T-cell (primary cell): ENCODE results near the gene FBXO2. TPM values are rescaled to one million over a fixed set of nuclear protein-coding genes. Genes with fewer than 3 reads are reported as not detected.

Experiments
- ATAC-seq, 4 experiments: fragments of 200-7000 bp in 3 of 4; fragments of 150-1000 bp in 1 of 4; cut with Tn5 transposase; replicated peaks in 1 of 4; 1 replicate in 3 of 4; 2 replicates in 1 of 4; pipeline ENCODE4 v1.10.0; 2021; ENCODE audit warnings: moderate library complexity in 3 of 4, mild to moderate bottlenecking in 2 of 4, moderate number of reproducible peaks in 1 of 4
- CTCF ChIA-PET, 2 donors: fragments of 300-600 bp; sonication (Branson Sonifier 250); formaldehyde crosslinking; loops; one replicate each; lab custom pipeline; 2022; ENCODE audit warnings: antibody characterized with exemption in 2 of 2; lab: Charles Lee
- POLR2A ChIA-PET, 2 donors: fragments of 300-600 bp; sonication (Branson Sonifier 250); formaldehyde crosslinking; loops; one replicate each; lab custom pipeline; 2022; ENCODE audit warnings: antibody characterized with exemption in 2 of 2; lab: Charles Lee
- DNase-seq, 35 experiments: peaks; one replicate each; pipeline versions ENCODE4 v3.0.0 to v3.0.0-alpha.2; 2013 to 2023
- H3K27ac ChIP-seq: one replicate; pipeline ENCODE4 v1.5.1; 2013; ENCODE audit warnings: low read length
- H3K27me3 ChIP-seq, 2 experiments: replicated peaks in 1 of 2; 1 replicate in 1 of 2; 2 replicates in 1 of 2; pipeline versions ENCODE4 v1.6.1 to v1.7.0; 2013; ENCODE audit warnings: low read length in 1 of 2, mixed read lengths in 1 of 2; ENCODE audit not compliant: control insufficient read depth in 2 of 2, insufficient read depth in 2 of 2; ENCODE audit errors: extremely low read depth in 1 of 2
- H3K36me3 ChIP-seq, 2 donors: 1 replicate in 1 of 2; 2 replicates in 1 of 2; pipeline versions ENCODE4 v1.6.1 to v1.7.0; 2013; ENCODE audit warnings: low read length in 1 of 2; ENCODE audit not compliant: control insufficient read depth in 2 of 2, insufficient read depth in 1 of 2; ENCODE audit errors: extremely low read depth in 1 of 2
- H3K4me1 ChIP-seq, 2 experiments: 1 replicate in 1 of 2; 2 replicates in 1 of 2; pipeline versions ENCODE4 v1.6.1 to v1.7.0; 2013; ENCODE audit warnings: low read length in 2 of 2, mixed read lengths in 1 of 2; ENCODE audit not compliant: insufficient read depth in 2 of 2, control insufficient read depth in 1 of 2; ENCODE audit errors: extremely low read depth in 1 of 2
- H3K4me3 ChIP-seq, 2 donors: 1 replicate in 1 of 2; 2 replicates in 1 of 2; pipeline versions ENCODE4 v1.5.1 to v1.7.0; 2013; ENCODE audit warnings: mild to moderate bottlenecking in 2 of 2, low read length in 1 of 2, moderate library complexity in 1 of 2; ENCODE audit not compliant: control insufficient read depth in 1 of 2; ENCODE audit errors: extremely low read depth in 1 of 2
- H3K9me3 ChIP-seq: 2 replicates; pipeline ENCODE4 v1.7.0; 2013
- H3K27ac Mint-ChIP-seq, 2 donors: one replicate each; pipeline ENCODE4 v1.8.0; 2020 to 2021; ENCODE audit warnings: mild to moderate bottlenecking in 2 of 2, mixed read lengths in 2 of 2
- H3K27me3 Mint-ChIP-seq, 2 donors: one replicate each; pipeline ENCODE4 v1.8.0; 2021 to 2022; ENCODE audit warnings: mixed read lengths in 2 of 2
- H3K36me3 Mint-ChIP-seq: one replicate; pipeline ENCODE4 v1.8.0; 2021; ENCODE audit warnings: mixed read lengths
- H3K4me1 Mint-ChIP-seq, 3 donors: one replicate each; pipeline ENCODE4 v1.8.0; 2020 to 2022; ENCODE audit warnings: mixed read lengths in 3 of 3, mild to moderate bottlenecking in 1 of 3
- H3K4me3 Mint-ChIP-seq, 3 donors: one replicate each; pipeline ENCODE4 v1.8.0; 2020 to 2022; ENCODE audit warnings: mild to moderate bottlenecking in 3 of 3, mixed read lengths in 3 of 3, moderate library complexity in 3 of 3
- H3K9me3 Mint-ChIP-seq, 3 donors: one replicate each; pipeline ENCODE4 v1.8.0; 2020 to 2022; ENCODE audit warnings: mixed read lengths in 3 of 3
- WGBS: methylation state at CpG from one replicate; pipeline ENCODE4 v1.1.5; 2013; ENCODE audit warnings: missing lambda C conversion rate; ENCODE audit not compliant: insufficient coverage; 5-methylcytosine and 5-hydroxymethylcytosine counted together
- total RNA-seq, 35 experiments: library from RNA in 6 of 35; stranded (reverse) in 6 of 35; fragments of 120-200 nt in 1 of 35; gene quantifications; one replicate each; pipeline versions ENCODE4 v1.2.1 to v1.2.4 and lab custom pipeline; 2013 to 2026

FBXO2 gene, protein sequence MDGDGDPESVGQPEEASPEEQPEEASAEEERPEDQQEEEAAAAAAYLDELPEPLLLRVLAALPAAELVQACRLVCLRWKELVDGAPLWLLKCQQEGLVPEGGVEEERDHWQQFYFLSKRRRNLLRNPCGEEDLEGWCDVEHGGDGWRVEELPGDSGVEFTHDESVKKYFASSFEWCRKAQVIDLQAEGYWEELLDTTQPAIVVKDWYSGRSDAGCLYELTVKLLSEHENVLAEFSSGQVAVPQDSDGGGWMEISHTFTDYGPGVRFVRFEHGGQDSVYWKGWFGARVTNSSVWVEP
- total RNA-seq: 1 to 10 TPM; 4.7 to 8.4 (median 6.3) TPM
- 3.0 TPM for total RNA-seq (2013)
- 0.76 to 7.8 (median 4.0) reads per million in 29 experiments for total RNA-seq (lab: John Stamatoyannopoulos, UW)

DNA sequence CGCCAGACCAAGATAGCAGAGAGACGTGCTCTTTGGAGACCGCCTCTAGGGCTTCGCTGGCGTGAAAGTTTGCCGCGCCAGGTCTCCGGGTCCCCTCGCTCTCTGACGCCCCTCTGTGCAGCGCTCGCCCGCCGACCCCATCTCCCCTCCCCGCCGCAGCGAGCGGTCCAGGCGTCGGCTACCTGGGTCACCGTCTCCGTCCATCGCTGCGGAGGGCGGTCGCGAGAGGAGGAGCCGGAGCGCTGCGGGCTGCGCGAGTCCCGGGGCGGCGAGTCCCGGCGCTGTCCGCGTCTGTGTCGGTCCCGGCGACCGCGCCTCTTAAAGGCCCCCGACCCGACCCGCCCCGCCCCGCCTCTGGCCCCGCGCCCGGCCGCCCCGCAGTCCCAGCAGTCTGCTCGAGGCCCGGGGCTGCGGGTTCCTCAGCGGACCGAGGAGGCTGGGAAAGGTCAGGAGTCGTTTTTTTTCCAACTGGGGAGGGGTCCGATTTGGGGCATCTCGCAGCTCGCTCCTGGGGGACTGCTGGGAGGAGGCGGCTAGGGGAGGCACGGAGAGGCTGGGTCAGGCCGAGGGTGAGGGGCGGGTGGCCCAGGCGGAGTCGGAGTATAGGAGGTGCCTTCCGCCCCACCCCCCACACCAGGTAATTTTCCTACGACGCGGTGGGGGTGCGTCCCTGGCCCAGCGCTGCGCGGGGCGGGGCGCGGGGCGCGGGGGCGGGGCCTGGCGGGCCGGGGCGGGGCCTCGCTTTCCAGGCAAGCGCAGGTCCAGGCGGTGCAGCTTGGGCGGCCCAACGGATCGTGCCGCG, at the start of gene FBXO2, which contains the start of gene FBXO44:
Gene FBXO2, minus strand, starts transcription at position 293 of the 802 bp plus-strand sequence. Its CDS starts 89 bp downstream, at position 204.
Gene FBXO44, plus strand, starts transcription at position 741 of the 802 bp plus-strand sequence. CDS start 959 bp downstream, outside the sequence.
- Mint-ChIP-seq H3K4me3 (peak within 1 kb of the TSS; percentile 70 to 81 (median 75)), H3K9me3 (no peaks in the 10 kb centered on the region), H3K36me3 (no peaks in the 10 kb centered on the region), H3K4me1 (peaks cover 30 to 42% (median 38%) of the 10 kb centered on the region in 3 donors), H3K27me3 (no peaks in the 10 kb centered on the region), H3K27ac (peak within 1 kb of the TSS in 1 of 2 donors; percentile 64)
- Histone ChIP-seq H3K27ac (peak within 1 kb of the TSS; percentile 38), H3K4me3 (peak within 1 kb of the TSS; percentile 66 to 68), H3K4me1 (peaks cover 10 to 47% of the 10 kb centered on the region in 2 experiments), H3K9me3 (no peaks in the 10 kb centered on the region), H3K27me3 (peaks cover 0 to 9% of the 10 kb centered on the region in 2 experiments), H3K36me3 (peaks cover 0 to 12% of the 10 kb centered on the region in 2 donors)
- POLR2A ChIA-PET: interaction anchor here in 1 of 2 donors (0.7 kb wide), 1 partner anchor 1550 kb away, joined by 5 read pairs; no protein-coding TSS in a partner anchor
- CTCF ChIA-PET: interaction anchor here (0.7 to 5.6 kb wide), 4 partner anchors 9 to 65 kb away, joined by 3 to 56 read pairs (median 4); partner anchors contain the start of gene FBXO6 (in 1 of the 2)
- 20% methylated on average over 80 of the region's 94 CpGs for WGBS
- DNase-seq (peak in 32 of 35 experiments; percentile 15 to 76 (median 52)), ATAC-seq (peak; percentile 78 to 87 (median 84))

DNA sequence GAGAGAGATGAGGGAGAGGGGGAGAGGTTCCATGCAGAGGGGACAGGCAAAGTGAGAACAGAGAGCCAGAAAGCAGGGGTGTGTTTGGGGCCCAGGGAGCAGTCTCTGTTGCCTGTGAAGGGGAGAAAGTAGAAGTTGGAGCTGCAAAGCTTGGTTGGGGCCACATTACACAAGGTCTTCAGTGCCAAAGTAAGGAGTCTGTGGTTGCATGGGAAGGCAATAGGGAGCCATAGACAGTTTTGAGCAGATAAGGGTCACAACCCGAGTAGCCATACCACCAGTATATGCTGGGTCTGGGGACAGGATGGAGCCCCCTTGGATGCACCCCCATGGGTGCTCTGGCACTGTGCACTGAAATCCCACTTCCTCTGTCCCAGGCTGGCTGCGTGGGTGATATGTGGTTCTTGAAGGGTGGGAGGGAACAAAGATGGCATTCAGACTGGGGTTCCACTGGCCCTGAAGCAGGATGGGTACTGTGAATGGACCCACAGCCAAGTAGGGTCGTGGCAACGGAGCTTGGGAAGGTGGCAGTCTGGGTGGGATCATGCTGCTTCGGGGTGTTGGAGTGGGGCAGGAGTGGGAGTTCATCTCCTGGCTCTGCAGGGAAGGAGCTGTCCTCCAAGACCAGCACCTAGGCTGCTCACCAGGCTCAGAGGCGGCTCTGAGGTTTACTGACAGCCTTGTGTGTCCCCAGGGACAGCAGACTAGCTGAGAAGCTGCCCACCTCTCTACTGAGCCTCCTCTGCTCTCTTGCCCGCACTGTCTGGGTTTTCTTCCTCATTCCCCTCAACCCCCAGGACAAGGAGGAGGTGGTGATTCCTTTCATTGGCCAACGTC, 49.3 kb upstream of the FBXO2 start:
- POLR2A ChIA-PET: no interaction called here
- Histone ChIP-seq H3K4me3 (no peak overlapping the region), H3K27ac (no peak overlapping the region), H3K9me3 (no peaks in the 10 kb centered on the region), H3K27me3 (peaks cover 3 to 49% of the 10 kb centered on the region in 2 experiments), H3K4me1 (peaks cover 0 to 3% of the 10 kb centered on the region in 2 experiments), H3K36me3 (no peaks in the 10 kb centered on the region)
- no peaks in the 10 kb centered on the region for H3K9me3 Mint-ChIP-seq
- WGBS: 68% methylated on average over 4 of the region's 8 CpGs
- no peaks in the 10 kb centered on the region for H3K4me1 Mint-ChIP-seq
- DNase-seq: no peak
- peaks cover 8 to 11% of the 10 kb centered on the region in 2 donors for H3K27me3 Mint-ChIP-seq
- no peak overlapping the region for H3K27ac Mint-ChIP-seq
- no peaks in the 10 kb centered on the region for H3K36me3 Mint-ChIP-seq
- ATAC-seq: no peak
- CTCF ChIA-PET: no interaction called here
- H3K4me3 Mint-ChIP-seq: no peak overlapping the region

DNA sequence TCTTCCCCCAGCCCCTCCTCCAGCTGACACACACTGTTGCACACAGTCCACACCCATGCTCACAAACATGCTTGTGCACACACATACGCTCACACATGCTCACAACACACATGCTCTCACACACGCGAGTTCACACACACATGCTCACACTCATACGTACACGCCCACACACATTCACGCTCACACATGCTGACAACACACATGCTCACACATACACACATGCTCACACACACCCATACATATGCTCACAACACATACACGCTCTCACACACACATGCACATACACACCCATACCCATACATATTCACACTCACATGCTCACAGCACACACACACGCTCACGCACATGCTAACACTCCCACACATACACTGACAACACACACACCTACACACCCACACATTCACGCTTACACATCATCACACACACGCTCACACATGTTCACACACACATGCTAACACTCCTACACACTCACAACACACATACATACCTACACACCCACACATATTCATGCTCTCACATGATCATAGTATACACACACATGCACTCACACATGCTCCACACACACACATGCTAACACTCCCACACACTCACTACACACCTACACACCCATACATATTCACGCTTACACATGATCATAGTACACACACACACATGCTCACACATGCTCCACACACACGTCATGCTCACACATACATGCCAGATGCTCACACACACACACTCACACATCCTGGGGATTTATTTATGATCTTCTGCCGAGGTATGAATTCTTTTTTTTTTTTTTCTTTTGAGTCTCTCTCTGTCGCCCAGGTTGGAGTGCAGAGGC, 48.0 kb upstream of the FBXO2 start:
- POLR2A ChIA-PET: no interaction called here
- Mint-ChIP-seq H3K36me3 (no peaks in the 10 kb centered on the region), H3K9me3 (no peaks in the 10 kb centered on the region), H3K4me1 (peaks cover 0 to 2% (median 0%) of the 10 kb centered on the region in 3 donors), H3K27ac (no peak overlapping the region), H3K4me3 (no peak overlapping the region), H3K27me3 (peaks cover 8 to 11% of the 10 kb centered on the region in 2 donors)
- Histone ChIP-seq H3K9me3 (no peaks in the 10 kb centered on the region), H3K27ac (no peak overlapping the region), H3K36me3 (no peaks in the 10 kb centered on the region), H3K4me3 (no peak overlapping the region), H3K27me3 (peaks cover 3 to 48% of the 10 kb centered on the region in 2 experiments), H3K4me1 (no peaks in the 10 kb centered on the region)
- no peak for DNase-seq
- CTCF ChIA-PET: no interaction called here
- 88% methylated on average over 13 of the region's 15 CpGs for WGBS
- ATAC-seq: no peak

DNA sequence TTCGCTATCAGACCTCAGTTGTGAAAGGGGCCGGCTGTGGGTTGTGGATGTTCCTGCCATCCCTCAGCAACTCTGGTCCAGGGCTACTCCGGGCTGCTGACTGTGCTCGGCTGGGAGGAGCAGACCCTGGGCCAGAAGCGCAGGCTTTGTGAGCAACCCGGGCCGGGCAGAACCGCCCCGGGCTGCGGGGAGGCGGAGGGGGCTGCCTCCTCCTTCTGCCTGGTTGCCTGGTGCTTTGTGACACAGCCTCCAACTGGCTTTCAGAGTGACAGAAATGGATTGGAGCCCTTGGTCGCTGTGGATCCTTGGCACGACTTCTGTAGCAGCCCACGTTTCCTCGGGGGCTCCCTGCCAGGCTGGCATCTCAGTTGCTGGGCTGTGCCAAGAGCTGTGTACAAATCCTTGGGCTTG, 47.3 kb upstream of the FBXO2 start:
- Mint-ChIP-seq H3K4me3 (no peak overlapping the region), H3K36me3 (no peaks in the 10 kb centered on the region), H3K27me3 (peaks cover 8 to 11% of the 10 kb centered on the region in 2 donors), H3K4me1 (peaks cover 0 to 2% (median 0%) of the 10 kb centered on the region in 3 donors), H3K9me3 (no peaks in the 10 kb centered on the region), H3K27ac (no peak overlapping the region)
- POLR2A ChIA-PET: no interaction called here
- CTCF ChIA-PET: no interaction called here
- Histone ChIP-seq H3K9me3 (no peaks in the 10 kb centered on the region), H3K36me3 (no peaks in the 10 kb centered on the region), H3K4me1 (no peaks in the 10 kb centered on the region), H3K4me3 (no peak overlapping the region), H3K27me3 (peaks cover 3 to 50% of the 10 kb centered on the region in 2 experiments), H3K27ac (no peak overlapping the region)
- DNase-seq (no peak), ATAC-seq (no peak)
- WGBS: 76% methylated on average over 15 of the region's 15 CpGs

DNA sequence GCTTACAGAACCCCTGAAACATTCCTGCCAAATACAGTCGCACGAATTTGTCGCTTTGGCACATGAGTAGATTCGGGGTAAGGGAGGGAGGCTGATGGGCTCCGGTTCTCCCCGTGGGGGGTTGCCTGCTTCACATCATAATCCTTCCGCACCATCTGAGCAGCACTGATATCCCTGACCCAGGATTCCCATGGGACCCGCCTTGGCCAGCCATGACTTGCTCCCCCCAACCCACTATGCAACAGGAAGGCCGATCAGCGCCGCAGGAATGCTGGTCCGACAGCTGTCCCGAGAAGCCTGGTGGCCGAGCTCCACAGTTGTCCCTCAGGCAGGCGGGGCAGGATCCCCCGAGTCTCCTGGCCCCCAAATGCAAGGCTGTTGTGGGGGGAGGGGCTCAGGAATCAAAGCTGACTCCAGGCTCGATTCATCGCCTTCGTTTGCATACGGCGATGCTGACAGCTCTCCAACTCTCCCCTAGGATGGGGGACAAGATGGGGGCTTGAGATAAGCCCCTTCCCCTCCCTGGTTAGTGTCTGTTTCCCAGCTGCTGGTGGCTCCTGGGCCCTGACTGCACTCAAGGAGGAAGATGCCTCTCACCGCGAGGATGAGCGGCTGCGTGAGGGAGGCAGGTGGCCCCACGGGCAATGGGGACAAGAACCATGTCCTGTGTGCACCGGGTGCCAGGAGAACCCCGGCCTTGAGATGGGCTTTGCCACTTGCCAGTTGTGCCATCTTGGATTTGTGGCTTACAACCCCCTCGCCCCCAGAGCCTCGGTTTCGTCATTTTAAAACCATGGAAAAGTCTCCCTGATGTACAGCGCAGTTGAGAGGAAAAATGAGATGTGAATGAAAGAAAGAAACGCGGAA, 46.6 kb upstream of the FBXO2 start:
- no peak overlapping the region for H3K27ac Mint-ChIP-seq
- no peak overlapping the region for H3K4me3 Mint-ChIP-seq
- no peak overlapping the region for H3K4me3 ChIP-seq
- no peaks in the 10 kb centered on the region for H3K36me3 ChIP-seq
- ATAC-seq: no peak
- H3K4me1 Mint-ChIP-seq: peaks cover 0 to 2% (median 0%) of the 10 kb centered on the region in 3 donors
- CTCF ChIA-PET: no interaction called here
- no peak for DNase-seq
- no peaks in the 10 kb centered on the region for H3K4me1 ChIP-seq
- H3K27me3 Mint-ChIP-seq: peaks cover 8 to 11% of the 10 kb centered on the region in 2 donors
- no peaks in the 10 kb centered on the region for H3K9me3 Mint-ChIP-seq
- 68% methylated on average over 14 of the region's 34 CpGs for WGBS
- H3K36me3 Mint-ChIP-seq: no peaks in the 10 kb centered on the region
- no peak overlapping the region for H3K27ac ChIP-seq
- peaks cover 3 to 48% of the 10 kb centered on the region in 2 experiments for H3K27me3 ChIP-seq
- POLR2A ChIA-PET: no interaction called here
- no peaks in the 10 kb centered on the region for H3K9me3 ChIP-seq
